Keratinocyte (primary cell): Measurements from ENCODE around the gene BUD31. TPM values are rescaled to one million over a fixed set of nuclear protein-coding genes. Genes with fewer than 3 reads are reported as not detected.

Source experiments
- DNase-seq: peaks from one replicate; pipeline ENCODE4 v3.0.0-alpha.2; 2011; ENCODE audit warnings: low read depth, missing footprints, low spot score
- FAIRE-seq: peaks from 2 replicates; lab custom pipeline; 2011; peaks lifted over from hg19 to GRCh38; lab: Jason Lieb, UNC
- H2AFZ ChIP-seq: 2 replicates; pipeline ENCODE4 v1.6.0; 2012; ENCODE audit warnings: low read length, control low read depth, inconsistent platforms; ENCODE audit not compliant: control insufficient read depth
- H3K27ac ChIP-seq: 2 replicates; pipeline ENCODE4 v1.5.1; 2011; ENCODE audit warnings: low read length; ENCODE audit not compliant: control insufficient read depth, insufficient read depth
- H3K27me3 ChIP-seq: 3 replicates; pipeline ENCODE4 v1.6.0; 2011; ENCODE audit warnings: low read length; ENCODE audit not compliant: control insufficient read depth, insufficient read depth; ENCODE audit errors: extremely low read depth
- H3K36me3 ChIP-seq, 2 experiments: 2 replicates in 1 of 2; 3 replicates in 1 of 2; pipeline ENCODE4 v1.5.1; 2011; ENCODE audit warnings: low read length in 2 of 2, mild to moderate bottlenecking in 1 of 2; ENCODE audit not compliant: control insufficient read depth in 2 of 2, insufficient read depth in 2 of 2; ENCODE audit errors: extremely low read depth in 1 of 2
- H3K4me1 ChIP-seq: 3 replicates; pipeline ENCODE4 v1.5.1; 2011; ENCODE audit warnings: low read length; ENCODE audit not compliant: control insufficient read depth, insufficient read depth; ENCODE audit errors: extremely low read depth
- H3K4me2 ChIP-seq: 3 replicates; pipeline ENCODE4 v1.6.0; 2011; ENCODE audit warnings: low read depth, low read length; ENCODE audit not compliant: control insufficient read depth, insufficient read depth; ENCODE audit errors: extremely low read depth
- H3K4me3 ChIP-seq, 3 experiments: fragments of 200-600 bp in 1 of 3; sonication (generic) in 1 of 3; 2 replicates in 2 of 3; 3 replicates in 1 of 3; pipeline ENCODE4 v1.5.1; 2011 to 2016; ENCODE audit warnings: low read length in 3 of 3, mild to moderate bottlenecking in 3 of 3, control low read depth in 2 of 3, inconsistent platforms in 1 of 3, low read depth in 1 of 3, mixed read lengths in 1 of 3, mixed run types in 1 of 3, moderate library complexity in 1 of 3; ENCODE audit not compliant: control insufficient read depth in 2 of 3, insufficient read depth in 2 of 3; ENCODE audit errors: extremely low read depth in 1 of 3
- H3K79me2 ChIP-seq: 2 replicates; pipeline ENCODE4 v1.6.0; 2012; ENCODE audit warnings: low read length; ENCODE audit not compliant: control insufficient read depth, insufficient read depth
- H3K9ac ChIP-seq: 3 replicates; pipeline ENCODE4 v1.6.0; 2011; ENCODE audit warnings: low read length; ENCODE audit not compliant: control insufficient read depth, insufficient read depth; ENCODE audit errors: extremely low read depth
- H3K9me1 ChIP-seq: 3 replicates; pipeline ENCODE4 v1.6.0; 2011; ENCODE audit warnings: low read length; ENCODE audit not compliant: control insufficient read depth, insufficient read depth; ENCODE audit errors: extremely low read depth
- H3K9me3 ChIP-seq: 2 replicates; pipeline ENCODE4 v1.5.1; 2012; ENCODE audit warnings: low read depth, low read length; ENCODE audit not compliant: control insufficient read depth
- H4K20me1 ChIP-seq: 3 replicates; pipeline ENCODE4 v1.6.0; 2011; ENCODE audit warnings: low read length; ENCODE audit not compliant: control insufficient read depth, insufficient read depth; ENCODE audit errors: extremely low read depth
- CTCF ChIP-seq, 3 experiments: IDR thresholded peaks in 1 of 3; conservative IDR thresholded peaks in 1 of 3; optimal IDR thresholded peaks in 1 of 3; 2 replicates in 2 of 3; 3 replicates in 1 of 3; pipeline versions ENCODE3 to v1.5.1; 2011; ENCODE audit warnings: low read length in 3 of 3, mild to moderate bottlenecking in 3 of 3, moderate library complexity in 2 of 3, control low read depth in 1 of 3, inconsistent platforms in 1 of 3; ENCODE audit not compliant: insufficient read depth in 2 of 3; ENCODE audit errors: extremely low read depth in 1 of 3
- EZH2 ChIP-seq: IDR thresholded peaks from one replicate; pipeline ENCODE4 v1.6.1; 2012; ENCODE audit warnings: inconsistent platforms, mild to moderate bottlenecking, low read length, moderate library complexity
- dilution Hi-C: fragments of 300-500 bp; cut with MboI; formaldehyde crosslinking; loops from one replicate; pipeline ENCODE4 v1.7.0; 2020; ENCODE audit warnings: low sequenced_read_pairs; ENCODE audit not compliant: extremely low pct_ligation_motif_present
- polyA plus RNA-seq, 5 experiments: library from polyadenylated mRNA; depleted of rRNA in 3 of 5; stranded (reverse) in 3 of 5; stranded (forward) in 1 of 5; unstranded in 1 of 5; fragments of >200 nt; gene quantifications; 1 replicate in 1 of 5; 2 replicates in 3 of 5; 3 replicates in 1 of 5; pipeline versions ENCODE4 v1.2.1 to v1.2.3, GENCODE V29; 2011 to 2012; ENCODE audit warnings: missing spikeins in 2 of 5, low read depth in 1 of 5, low replicate concordance in 1 of 5

The BUD31 gene
- polyA plus RNA-seq, 1 donor (not counting 4 experiments of a cell fraction or from before 2014, with no cell fraction given): 73.3 TPM

- Histone ChIP-seq H3K9me3 (no peaks in the 10 kb centered on the region), H4K20me1 (no peaks in the 10 kb centered on the region), H2AFZ (no peak overlapping the region), H3K27me3 (no peaks in the 10 kb centered on the region), H3K27ac (no peak overlapping the region), H3K36me3 (peaks cover 19% of the 10 kb centered on the region in 2 experiments), H3K9me1 (no peaks in the 10 kb centered on the region), H3K9ac (no peak overlapping the region), H3K4me1 (peaks cover 20% of the 10 kb centered on the region), H3K4me3 (no peak overlapping the region), H3K4me2 (no peak overlapping the region), H3K79me2 (no peaks in the 10 kb centered on the region)
- dilution Hi-C loops: no loop called here
- FAIRE-seq (no peak), DNase-seq (no peak)
- TF ChIP-seq EZH2 (no peak), CTCF (optimal IDR thresholded peaks at IDR 0.05 in 1 of 3, IDR thresholded peaks at IDR 0.05 in 1 of 3, conservative IDR thresholded peaks at IDR 0.05 in 1 of 3; ENCODE audit: extremely low read depth in 1 of 3, insufficient read depth in 2 of 3, low read length in 3 of 3) (no peak)
Measured at GRCh38 chr7:99368750-99369389, 39.9 kb upstream of the BUD31 start.

GRCh38 chr7:99369767-99370391, 38.9 kb upstream of the BUD31 start:
- Histone ChIP-seq H3K9me1 (no peaks in the 10 kb centered on the region), H2AFZ (no peak overlapping the region), H3K79me2 (no peaks in the 10 kb centered on the region), H3K4me3 (no peak overlapping the region), H3K27ac (no peak overlapping the region), H3K27me3 (no peaks in the 10 kb centered on the region), H4K20me1 (no peaks in the 10 kb centered on the region), H3K4me1 (peaks cover 20% of the 10 kb centered on the region), H3K4me2 (no peak overlapping the region), H3K9ac (no peak overlapping the region), H3K9me3 (no peaks in the 10 kb centered on the region), H3K36me3 (peaks cover 17 to 18% of the 10 kb centered on the region in 2 experiments)
- no peak for DNase-seq
- dilution Hi-C loops: no loop called here
- TF ChIP-seq EZH2 (no peak), CTCF (optimal IDR thresholded peaks at IDR 0.05 in 1 of 3, IDR thresholded peaks at IDR 0.05 in 1 of 3, conservative IDR thresholded peaks at IDR 0.05 in 1 of 3; ENCODE audit: extremely low read depth in 1 of 3, insufficient read depth in 2 of 3, low read length in 3 of 3) (no peak)
- no peak for FAIRE-seq
